Measurements from ENCODE around the gene COL5A1.

- TF ChIP-seq CTCF (IDR thresholded peaks at IDR 0.05) (no peak), POLR2A (IDR thresholded peaks at IDR 0.05) (no peak)
These were observed 19.7 kb downstream of the COL5A1 start for GRCh38 chr9:134661299-134661698.
